ENCODE data around the gene TMEM250.
A peak's percentile ranks its signal among the peaks of the same experiment; 100 is the strongest.

The TMEM250 gene

GRCh38 chr9:136131629-136132511, 13.2 kb upstream of the TMEM250 start:
- no peak for DNase-seq

- DNase-seq, result no peak
Measured at GRCh38 chr9:136129176-136129575, 10.5 kb upstream of the TMEM250 start.

- DNase-seq, result no peak
Measured at GRCh38 chr9:136128436-136128835, 9.8 kb upstream of the TMEM250 start.

- no peak for DNase-seq
Measured at GRCh38 chr9:136127313-136127712, 8.6 kb upstream of the TMEM250 start.

- no peak for DNase-seq
Measured at GRCh38 chr9:136124976-136125692, 6.5 kb upstream of the TMEM250 start.

GRCh38 chr9:136122425-136123383, 4.0 kb upstream of the TMEM250 start:
- peak; percentile 84 to 91 (median 88) for DNase-seq

- no peak for DNase-seq
Measured at GRCh38 chr9:136121801-136122200, 3.1 kb upstream of the TMEM250 start.

- no peak for DNase-seq
Measured at GRCh38 chr9:136120438-136120844, 1.8 kb upstream of the TMEM250 start.

GRCh38 chr9:136119883-136120393, 1.3 kb upstream of the TMEM250 start:
- no peak for DNase-seq

GRCh38 chr9:136119061-136119882, 597 bp upstream of the TMEM250 start:
- DNase-seq, result peak; percentile 30 to 72 (median 54)

GRCh38 chr9:136117916-136118319, 757 bp downstream of the TMEM250 start:
- DNase-seq, result peak; percentile 15 to 63 (median 42)

GRCh38 chr9:136117291-136117915, 1.3 kb downstream of the TMEM250 start:
- peak; percentile 43 to 86 (median 74) for DNase-seq

GRCh38 chr9:136116360-136117098, 2.1 kb downstream of the TMEM250 start:
- no peak for DNase-seq

- DNase-seq, result no peak
Measured at GRCh38 chr9:136115641-136116359, 2.9 kb downstream of the TMEM250 start.

- DNase-seq, result no peak
Measured at GRCh38 chr9:136115206-136115605, 3.5 kb downstream of the TMEM250 start.

- peak in 1 of 4 experiments; percentile 29 for DNase-seq
Measured at GRCh38 chr9:136114610-136115009, 4.1 kb downstream of the TMEM250 start.

GRCh38 chr9:136112541-136112940, 6.1 kb downstream of the TMEM250 start:
- no peak for DNase-seq

GRCh38 chr9:136111910-136112309, 6.8 kb downstream of the TMEM250 start:
- DNase-seq, result no peak

- no peak for DNase-seq
Measured at GRCh38 chr9:136111190-136111589, 7.5 kb downstream of the TMEM250 start.

Measured in suppressor macrophage (primary cell).